Small intestine (tissue), 7 donors: Measurements from ENCODE around the gene TENT5A. TPM values are rescaled to one million over a fixed set of nuclear protein-coding genes. Genes with fewer than 3 reads are reported as not detected.

Source experiments
- DNase-seq, 2 donors: peaks; one replicate each; pipeline versions ENCODE4 v3.0.0 to v3.0.0-alpha.2; 2013
- FAIRE-seq: peaks from 2 replicates; lab custom pipeline; 2012; peaks lifted over from hg19 to GRCh38; lab: Jason Lieb, UNC
- H3K27ac ChIP-seq, 3 donors: one replicate each; pipeline ENCODE4 v1.5.1; 2013; ENCODE audit warnings: low read length in 2 of 3, mild to moderate bottlenecking in 2 of 3, control low read depth in 1 of 3, inconsistent platforms in 1 of 3, low read depth in 1 of 3, moderate library complexity in 1 of 3
- H3K27me3 ChIP-seq, 3 donors: one replicate each; pipeline ENCODE4 v1.6.1; 2013; ENCODE audit warnings: low read length in 3 of 3, inconsistent platforms in 1 of 3; ENCODE audit not compliant: control insufficient read depth in 3 of 3, insufficient read depth in 3 of 3
- H3K36me3 ChIP-seq, 3 donors: one replicate each; pipeline ENCODE4 v1.6.1; 2013; ENCODE audit warnings: low read length in 3 of 3, inconsistent platforms in 1 of 3, low read depth in 1 of 3, mild to moderate bottlenecking in 1 of 3, moderate library complexity in 1 of 3; ENCODE audit not compliant: control insufficient read depth in 3 of 3, insufficient read depth in 2 of 3
- H3K4me1 ChIP-seq, 3 donors: one replicate each; pipeline ENCODE4 v1.6.1; 2013; ENCODE audit warnings: low read length in 2 of 3, inconsistent platforms in 1 of 3, low read depth in 1 of 3, mild to moderate bottlenecking in 1 of 3, moderate library complexity in 1 of 3; ENCODE audit not compliant: control insufficient read depth in 3 of 3, insufficient read depth in 2 of 3
- H3K4me3 ChIP-seq, 3 donors: one replicate each; pipeline ENCODE4 v1.5.1; 2013; ENCODE audit warnings: low read length in 3 of 3, control low read depth in 1 of 3, inconsistent platforms in 1 of 3, low read depth in 1 of 3, mild to moderate bottlenecking in 1 of 3, moderate library complexity in 1 of 3
- H3K9me3 ChIP-seq, 2 donors: one replicate each; pipeline ENCODE4 v1.6.1; 2013; ENCODE audit warnings: low read depth in 1 of 2, low read length in 1 of 2; ENCODE audit not compliant: control insufficient read depth in 2 of 2, insufficient read depth in 1 of 2
- WGBS, 3 donors: extraction: QIAGEN DNeasy Blood & Tissue Kit; methylation state at CpG; one replicate each; pipeline ENCODE4 v1.1.7; 2013; 5-methylcytosine and 5-hydroxymethylcytosine counted together
- polyA plus RNA-seq, 4 donors: library from polyadenylated mRNA; stranded (reverse) in 3 of 4; unstranded in 1 of 4; fragments of 200-250 nt in 3 of 4; fragments of 120-200 nt in 1 of 4; gene quantifications; one replicate each; pipeline versions ENCODE4 v1.2.1 to v1.2.3, GENCODE V29; 2013
- donor health status: healthy with polysubstance abuse.
- donor health status: control.
- donor health status: control.
- donor health status: Bipolar disorder and iron deficiency.
- donor health status: healthy.

Gene TENT5A
- polyA plus RNA-seq, 4 donors: 6.0 to 34.2 (median 19.1) TPM

- Histone ChIP-seq H3K4me1 (peaks cover 0 to 7% (median 3%) of the 10 kb centered on the region in 3 donors), H3K36me3 (peaks cover 0 to 2% (median 2%) of the 10 kb centered on the region in 3 donors), H3K27ac (peak overlapping the region; percentile 82 to 93 (median 92)), H3K27me3 (no peaks in the 10 kb centered on the region), H3K4me3 (peak overlapping the region; percentile 77 to 87 (median 82)), H3K9me3 (no peaks in the 10 kb centered on the region)
- WGBS, 3 donors: 1% methylated on average over 63 of the region's 63 CpGs
- DNase-seq: peak; percentile 91 to 96
- no peak for FAIRE-seq
Measured at GRCh38 chr6:81752921-81753710, 635 bp upstream of the TENT5A start.

DNA sequence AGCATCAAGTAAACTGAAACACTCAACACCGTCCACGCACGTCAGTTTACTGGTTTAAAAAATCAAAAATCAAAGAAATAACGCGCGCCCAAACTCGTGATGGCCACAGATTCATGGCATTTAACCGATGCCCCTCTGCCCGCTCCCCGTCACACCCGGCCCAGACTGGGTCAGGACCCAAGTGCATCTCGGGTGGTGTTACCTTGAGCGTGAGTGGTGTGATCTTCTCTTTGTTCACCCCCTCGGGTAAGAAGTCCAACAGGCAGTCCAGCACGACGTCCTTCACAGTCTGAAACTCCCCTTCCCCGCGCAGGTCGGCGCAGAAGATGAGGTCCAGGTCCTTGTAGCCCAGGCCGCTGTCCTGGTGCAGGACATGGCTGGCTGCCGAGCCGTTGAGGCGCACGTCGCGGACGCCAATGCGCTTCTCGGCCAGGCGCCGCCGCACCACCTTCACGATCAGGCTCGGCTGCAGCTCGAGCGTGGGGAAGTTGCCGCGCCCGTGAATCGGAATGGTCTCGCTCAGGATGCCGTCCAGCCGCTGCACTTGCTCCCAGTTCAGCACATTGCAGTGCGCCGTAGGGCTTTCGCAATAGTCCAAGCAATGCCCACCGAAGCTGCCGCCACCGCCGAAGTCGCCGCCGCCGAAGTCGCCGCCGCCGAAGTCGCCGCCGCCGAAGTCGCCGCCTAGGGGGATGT, 945 bp downstream of the TENT5A start:
- H3K27ac ChIP-seq: peak overlapping the region; percentile 82 to 93 (median 92)
- peak overlapping the region; percentile 77 to 87 (median 82) for H3K4me3 ChIP-seq
- H3K9me3 ChIP-seq: no peaks in the 10 kb centered on the region
- peaks cover 1 to 5% (median 2%) of the 10 kb centered on the region in 3 donors for H3K36me3 ChIP-seq
- DNase-seq: peak; percentile 36 to 82
- H3K4me1 ChIP-seq: peaks cover 3 to 7% (median 5%) of the 10 kb centered on the region in 3 donors
- FAIRE-seq: no peak
- 1 to 4% (median 4%) methylated on average over 62 to 65 of the region's 65 CpGs for WGBS, 3 donors
- no peaks in the 10 kb centered on the region for H3K27me3 ChIP-seq

DNA sequence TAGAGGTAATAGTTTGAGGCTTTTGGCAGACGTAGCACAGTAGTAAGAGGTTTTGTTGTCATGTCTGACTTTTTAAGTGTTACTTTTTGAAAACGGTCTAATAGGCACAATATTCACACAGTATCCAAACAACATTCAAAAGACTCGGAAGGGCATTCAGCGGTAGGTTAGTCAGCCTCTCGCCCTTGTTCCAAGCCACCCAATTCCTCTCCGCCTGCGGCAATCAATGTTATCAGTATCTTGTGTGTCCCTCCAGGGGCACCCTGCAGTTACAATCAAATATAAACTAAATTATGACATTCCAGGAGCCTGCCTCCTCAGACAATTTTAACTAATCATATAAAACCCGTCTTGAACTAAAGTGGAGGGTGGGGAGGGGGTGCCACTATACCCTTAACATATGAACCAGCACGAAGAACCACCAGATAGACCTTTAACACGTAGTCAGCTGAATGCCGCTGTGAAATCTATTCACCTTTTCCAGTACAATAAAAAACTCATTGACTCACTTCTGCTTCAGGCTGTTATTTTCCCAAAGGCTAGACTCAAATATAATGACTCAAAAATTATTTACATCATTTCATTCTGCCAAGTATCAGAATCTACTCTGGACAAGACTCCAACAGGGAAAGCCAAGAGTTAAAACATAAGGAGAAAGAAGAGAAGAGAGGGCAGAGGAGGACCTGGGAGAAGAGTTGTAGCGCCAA, 1.6 kb downstream of the TENT5A start:
- H3K27ac ChIP-seq: peak overlapping the region; percentile 82 to 93 (median 92)
- no peaks in the 10 kb centered on the region for H3K27me3 ChIP-seq
- FAIRE-seq (no peak), DNase-seq (peak; percentile 32 to 58)
- no peaks in the 10 kb centered on the region for H3K9me3 ChIP-seq
- WGBS, 3 donors: 4 to 24% (median 22%) methylated on average over 12 of the region's 12 CpGs
- H3K4me1 ChIP-seq: peaks cover 3 to 7% (median 5%) of the 10 kb centered on the region in 3 donors
- peaks cover 2 to 6% (median 5%) of the 10 kb centered on the region in 3 donors for H3K36me3 ChIP-seq
- H3K4me3 ChIP-seq: peak overlapping the region; percentile 77 to 87 (median 82)

DNA sequence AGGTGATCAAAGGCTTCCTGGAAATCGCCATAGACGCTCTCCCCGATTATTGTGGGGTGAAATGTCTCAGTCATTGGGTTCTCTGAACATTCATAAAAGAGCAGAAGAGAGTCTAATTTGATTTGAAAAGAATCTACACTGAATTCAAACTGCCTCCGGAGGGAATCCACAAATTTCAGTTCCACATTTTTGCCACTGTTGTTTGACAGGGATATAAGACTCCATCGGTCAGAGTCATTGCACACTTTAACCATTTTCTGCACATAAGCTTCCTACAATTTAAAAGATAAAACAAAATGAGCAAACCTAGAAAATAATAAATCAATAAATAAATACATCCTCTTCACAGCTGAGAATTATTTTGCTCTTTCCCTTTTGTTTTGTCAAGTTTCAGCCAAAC, 2.3 kb downstream of the TENT5A start:
- peak overlapping the region; percentile 77 to 87 (median 82) for H3K4me3 ChIP-seq
- H3K27ac ChIP-seq: peak overlapping the region in 2 of 3 donors; percentile 36 to 93
- no peaks in the 10 kb centered on the region for H3K9me3 ChIP-seq
- 19 to 32% (median 27%) methylated on average over 5 of the region's 5 CpGs for WGBS, 3 donors
- peaks cover 2 to 7% (median 5%) of the 10 kb centered on the region in 3 donors for H3K36me3 ChIP-seq
- peaks cover 3 to 7% (median 5%) of the 10 kb centered on the region in 3 donors for H3K4me1 ChIP-seq
- DNase-seq (peak; percentile 7 to 18), FAIRE-seq (no peak)
- H3K27me3 ChIP-seq: no peaks in the 10 kb centered on the region

DNA sequence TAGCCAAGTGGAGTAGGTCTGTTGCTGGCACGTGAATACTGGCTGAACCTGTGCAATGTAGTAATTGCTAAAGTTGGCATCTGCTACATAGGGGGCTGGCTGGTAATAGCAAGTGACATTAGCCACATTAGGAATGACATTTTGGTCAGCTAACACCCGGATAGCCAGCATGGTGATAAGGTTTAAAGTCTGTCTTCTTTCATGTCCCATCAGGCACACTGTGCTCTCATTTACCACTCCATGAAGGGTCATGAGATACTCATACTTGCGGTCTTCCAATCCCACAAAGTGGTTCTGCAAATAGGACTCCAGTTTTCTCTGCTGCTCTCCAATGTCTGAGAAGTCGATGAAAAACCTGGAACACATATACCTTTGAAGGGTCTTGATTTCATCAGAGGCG, 2.8 kb downstream of the TENT5A start:
- Histone ChIP-seq H3K36me3 (peaks cover 2 to 7% (median 5%) of the 10 kb centered on the region in 3 donors), H3K27ac (peak overlapping the region in 2 of 3 donors; percentile 36 to 93), H3K9me3 (no peaks in the 10 kb centered on the region), H3K27me3 (no peaks in the 10 kb centered on the region), H3K4me1 (peaks cover 3 to 6% (median 5%) of the 10 kb centered on the region in 3 donors), H3K4me3 (peak overlapping the region in 2 of 3 donors; percentile 77 to 82)
- DNase-seq (peak in 1 of 2 donors; percentile 20), FAIRE-seq (no peak)
- 53 to 68% (median 65%) methylated on average over 5 of the region's 5 CpGs for WGBS, 3 donors

GRCh38 chr6:81748994-81749393, 3.5 kb downstream of the TENT5A start:
- WGBS, 3 donors: 41 to 60% (median 54%) methylated on average over 5 of the region's 5 CpGs
- Histone ChIP-seq H3K27ac (peak overlapping the region in 1 of 3 donors; percentile 27), H3K4me3 (peak overlapping the region in 2 of 3 donors; percentile 77 to 82), H3K4me1 (peaks cover under 1 to 5% (median 3%) of the 10 kb centered on the region in 3 donors), H3K9me3 (no peaks in the 10 kb centered on the region), H3K27me3 (no peaks in the 10 kb centered on the region), H3K36me3 (peaks cover 2 to 7% (median 5%) of the 10 kb centered on the region in 3 donors)
- no peak for DNase-seq
- FAIRE-seq: no peak

DNA sequence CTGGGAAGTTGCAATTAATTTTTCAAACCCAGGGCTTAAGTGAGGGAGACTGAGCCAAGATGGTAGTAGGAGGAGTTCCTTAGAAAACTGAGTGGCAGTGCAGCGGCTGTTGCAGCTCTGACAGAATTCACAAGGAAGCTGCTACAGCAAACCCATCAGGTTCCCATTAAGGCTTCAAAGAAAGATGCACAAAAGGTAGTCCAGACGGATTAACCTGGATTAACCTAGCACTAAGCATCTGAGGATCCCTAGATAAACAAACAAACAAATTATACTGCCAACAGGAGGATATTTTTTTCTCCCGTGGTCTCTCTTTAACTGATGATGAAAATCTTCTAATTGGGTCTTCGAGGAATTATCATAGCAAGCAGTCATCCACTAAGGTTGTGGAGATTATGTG, 5.2 kb downstream of the TENT5A start:
- Histone ChIP-seq H3K9me3 (no peaks in the 10 kb centered on the region), H3K4me1 (peaks cover 0 to 5% (median 3%) of the 10 kb centered on the region in 3 donors), H3K27ac (no peak overlapping the region), H3K27me3 (no peaks in the 10 kb centered on the region), H3K4me3 (no peak overlapping the region), H3K36me3 (peaks cover 2 to 7% (median 5%) of the 10 kb centered on the region in 3 donors)
- WGBS, 3 donors: 67 to 73% (median 68%) methylated on average over 4 of the region's 4 CpGs
- FAIRE-seq (no peak), DNase-seq (no peak)

- H3K27me3 ChIP-seq: no peaks in the 10 kb centered on the region
- no peak overlapping the region for H3K27ac ChIP-seq
- H3K4me1 ChIP-seq: peaks cover 0 to 5% (median 0%) of the 10 kb centered on the region in 3 donors
- no peaks in the 10 kb centered on the region for H3K9me3 ChIP-seq
- peaks cover 0 to 5% (median 5%) of the 10 kb centered on the region in 3 donors for H3K36me3 ChIP-seq
- 59 to 65% (median 61%) methylated on average over 2 of the region's 2 CpGs for WGBS, 3 donors
- DNase-seq (no peak), FAIRE-seq (peak; percentile 10)
- H3K4me3 ChIP-seq: no peak overlapping the region
Measured at GRCh38 chr6:81744131-81744530, 8.3 kb downstream of the TENT5A start.
